ENCODE data around the gene GOPC.

Gene GOPC

DNA sequence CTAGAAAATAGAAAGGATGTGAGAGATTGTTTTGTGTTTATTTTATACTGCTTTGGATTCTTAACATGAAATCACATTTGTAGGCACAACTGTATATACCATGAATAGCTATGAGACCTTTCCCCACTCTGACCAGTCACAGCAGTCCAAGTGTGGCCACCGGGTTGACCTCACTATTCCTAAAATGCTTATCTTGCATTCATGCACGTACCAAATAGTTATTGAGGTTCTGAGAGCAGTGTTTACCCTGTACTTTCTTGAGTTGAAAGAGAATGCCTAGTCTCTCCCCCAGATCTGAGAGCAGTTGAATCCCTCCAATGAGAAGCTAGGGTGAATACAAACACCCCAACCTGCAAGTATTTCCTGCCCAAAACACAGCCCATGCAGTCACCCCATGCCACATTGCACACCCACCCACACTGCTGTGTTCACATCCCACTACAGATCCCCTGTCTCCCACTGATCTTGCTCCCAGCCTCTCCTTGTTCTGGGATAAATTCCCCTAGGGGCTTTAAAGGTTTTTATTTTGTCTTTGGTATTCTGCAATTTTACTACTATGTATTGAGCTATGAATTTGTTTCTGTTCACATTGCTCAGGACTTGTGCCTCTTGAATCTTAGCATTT is 51.6 kb downstream of the GOPC start:
- no peak for DNase-seq (ENCODE audit: low read depth)
- TF ChIP-seq, protein P1, sequence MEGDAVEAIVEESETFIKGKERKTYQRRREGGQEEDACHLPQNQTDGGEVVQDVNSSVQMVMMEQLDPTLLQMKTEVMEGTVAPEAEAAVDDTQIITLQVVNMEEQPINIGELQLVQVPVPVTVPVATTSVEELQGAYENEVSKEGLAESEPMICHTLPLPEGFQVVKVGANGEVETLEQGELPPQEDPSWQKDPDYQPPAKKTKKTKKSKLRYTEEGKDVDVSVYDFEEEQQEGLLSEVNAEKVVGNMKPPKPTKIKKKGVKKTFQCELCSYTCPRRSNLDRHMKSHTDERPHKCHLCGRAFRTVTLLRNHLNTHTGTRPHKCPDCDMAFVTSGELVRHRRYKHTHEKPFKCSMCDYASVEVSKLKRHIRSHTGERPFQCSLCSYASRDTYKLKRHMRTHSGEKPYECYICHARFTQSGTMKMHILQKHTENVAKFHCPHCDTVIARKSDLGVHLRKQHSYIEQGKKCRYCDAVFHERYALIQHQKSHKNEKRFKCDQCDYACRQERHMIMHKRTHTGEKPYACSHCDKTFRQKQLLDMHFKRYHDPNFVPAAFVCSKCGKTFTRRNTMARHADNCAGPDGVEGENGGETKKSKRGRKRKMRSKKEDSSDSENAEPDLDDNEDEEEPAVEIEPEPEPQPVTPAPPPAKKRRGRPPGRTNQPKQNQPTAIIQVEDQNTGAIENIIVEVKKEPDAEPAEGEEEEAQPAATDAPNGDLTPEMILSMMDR (IDR thresholded peaks at IDR 0.05; ENCODE audit: low read length, missing control alignments), result no peak
- H3K4me3 ChIP-seq (replicated peaks; ENCODE audit: low read depth, low read length), result no peak overlapping the region

DNA sequence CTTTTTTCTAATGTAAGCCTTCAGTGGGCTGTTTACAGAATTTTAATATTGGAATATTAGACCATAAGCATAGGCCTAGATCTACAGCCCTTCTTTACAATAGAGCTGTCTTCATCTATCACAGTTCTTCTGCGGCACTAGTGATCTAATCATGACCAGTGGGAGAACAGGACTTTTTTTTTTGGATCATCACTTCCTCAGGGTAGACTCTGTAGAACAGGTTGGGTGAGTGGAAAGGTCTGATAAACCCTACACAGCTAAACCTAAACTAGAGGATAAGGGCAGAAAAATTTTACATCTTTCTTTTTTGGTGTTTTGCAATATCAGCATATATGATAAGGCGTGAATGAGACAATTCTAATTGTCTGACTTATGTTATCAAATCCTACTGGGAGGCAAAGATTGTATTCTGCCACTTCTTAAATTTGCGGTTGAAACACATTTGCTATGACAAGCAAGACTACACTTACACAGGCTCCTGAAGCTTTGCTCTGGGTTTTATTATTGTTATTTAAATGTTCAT is 52.2 kb downstream of the GOPC start:
- no peak overlapping the region for H3K4me3 ChIP-seq (replicated peaks; ENCODE audit: low read depth, low read length)
- TF ChIP-seq, protein P1 (IDR thresholded peaks at IDR 0.05; ENCODE audit: low read length, missing control alignments), result no peak
- no peak for DNase-seq (ENCODE audit: low read depth)

DNA sequence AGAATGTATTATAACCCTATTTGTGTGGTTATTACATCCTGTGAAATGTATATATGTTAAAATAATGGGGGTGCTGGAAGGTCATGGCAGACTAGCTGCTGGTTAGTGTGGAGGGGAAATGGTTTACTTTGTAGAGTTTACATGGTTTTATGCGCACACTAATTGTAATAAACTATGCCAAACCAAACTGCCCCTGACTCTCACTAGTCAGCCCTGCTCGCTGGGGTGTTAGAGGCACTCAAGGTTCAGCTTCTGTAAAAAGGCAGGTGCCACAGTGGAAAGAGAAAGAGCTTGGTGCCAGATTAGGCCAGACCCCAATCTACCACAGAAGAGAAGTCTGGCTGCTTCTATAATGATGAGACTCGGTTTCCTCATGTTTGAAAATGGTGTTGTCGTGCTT is 52.7 kb downstream of the GOPC start:
- DNase-seq (ENCODE audit: low read depth), result no peak
- H3K4me3 ChIP-seq (replicated peaks; ENCODE audit: low read depth, low read length), result no peak overlapping the region
- TF ChIP-seq, protein P1 (IDR thresholded peaks at IDR 0.05; ENCODE audit: low read length, missing control alignments), result no peak

DNA sequence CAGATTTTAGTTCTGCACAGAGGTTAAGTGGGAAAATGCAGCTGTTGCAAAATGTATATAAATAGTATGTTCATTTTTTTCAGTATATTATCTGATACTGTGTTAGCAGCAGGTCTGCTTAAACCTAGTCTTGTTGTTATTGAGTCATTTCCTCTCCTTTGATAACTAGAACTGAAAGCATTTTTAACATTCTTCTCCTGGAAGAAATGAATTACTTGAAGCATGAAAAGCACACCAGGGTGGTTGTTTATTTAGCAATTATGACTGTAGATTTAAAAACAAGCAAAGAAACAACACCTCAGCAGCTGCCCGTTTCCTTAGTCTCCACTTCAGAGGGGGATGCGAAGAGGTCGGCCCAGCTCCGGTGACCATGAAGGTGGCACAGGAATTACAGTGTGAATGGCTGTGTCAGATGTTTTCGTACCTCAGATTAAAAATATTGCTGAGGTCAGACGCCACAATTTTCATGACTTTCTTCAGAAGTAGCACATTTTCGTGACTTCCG is 53.5 kb downstream of the GOPC start:
- peak; percentile 77 for DNase-seq (ENCODE audit: low read depth)
- H3K4me3 ChIP-seq (replicated peaks; ENCODE audit: low read depth, low read length), result peak overlapping the region; percentile 44
- TF ChIP-seq, protein P1 (IDR thresholded peaks at IDR 0.05; ENCODE audit: low read length, missing control alignments), result no peak

DNA sequence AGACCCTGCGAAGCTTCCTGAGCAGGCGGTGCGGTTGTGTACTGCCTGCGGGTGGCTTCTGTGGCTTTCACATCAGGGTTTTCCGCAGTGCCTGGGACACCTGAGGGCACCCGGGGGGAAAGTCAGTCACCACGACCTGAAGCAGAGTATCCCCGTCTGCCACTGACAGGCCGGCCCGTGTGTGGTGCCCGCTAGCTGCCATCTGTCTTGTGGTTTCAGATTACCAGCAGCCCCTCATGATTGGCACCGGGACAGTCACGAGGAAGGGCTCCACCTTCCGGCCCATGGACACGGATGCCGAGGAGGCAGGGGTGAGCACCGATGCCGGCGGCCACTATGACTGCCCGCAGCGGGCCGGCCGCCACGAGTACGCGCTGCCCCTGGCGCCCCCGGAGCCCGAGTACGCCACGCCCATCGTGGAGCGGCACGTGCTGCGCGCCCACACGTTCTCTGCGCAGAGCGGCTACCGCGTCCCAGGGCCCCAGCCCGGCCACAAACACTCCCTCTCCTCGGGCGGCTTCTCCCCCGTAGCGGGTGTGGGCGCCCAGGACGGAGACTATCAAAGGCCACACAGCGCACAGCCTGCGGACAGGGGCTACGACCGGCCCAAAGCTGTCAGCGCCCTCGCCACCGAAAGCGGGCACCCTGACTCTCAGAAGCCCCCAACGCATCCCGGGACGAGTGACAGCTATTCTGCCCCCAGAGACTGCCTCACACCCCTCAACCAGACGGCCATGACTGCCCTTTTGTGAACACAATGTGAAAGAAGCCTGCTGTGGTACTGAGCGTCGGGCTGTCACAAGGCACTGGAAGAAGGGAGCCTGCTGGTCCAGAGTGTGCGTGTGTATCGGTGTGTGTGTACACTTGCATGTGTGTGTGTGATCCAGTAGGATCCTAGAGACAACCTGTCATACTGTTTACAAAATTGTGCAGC is 54.4 kb downstream of the GOPC start:
- peak; percentile 50 for DNase-seq (ENCODE audit: low read depth)
- H3K4me3 ChIP-seq (replicated peaks; ENCODE audit: low read depth, low read length), result peak overlapping the region; percentile 44
- TF ChIP-seq, protein P1 (IDR thresholded peaks at IDR 0.05; ENCODE audit: low read length, missing control alignments), result no peak

DNA sequence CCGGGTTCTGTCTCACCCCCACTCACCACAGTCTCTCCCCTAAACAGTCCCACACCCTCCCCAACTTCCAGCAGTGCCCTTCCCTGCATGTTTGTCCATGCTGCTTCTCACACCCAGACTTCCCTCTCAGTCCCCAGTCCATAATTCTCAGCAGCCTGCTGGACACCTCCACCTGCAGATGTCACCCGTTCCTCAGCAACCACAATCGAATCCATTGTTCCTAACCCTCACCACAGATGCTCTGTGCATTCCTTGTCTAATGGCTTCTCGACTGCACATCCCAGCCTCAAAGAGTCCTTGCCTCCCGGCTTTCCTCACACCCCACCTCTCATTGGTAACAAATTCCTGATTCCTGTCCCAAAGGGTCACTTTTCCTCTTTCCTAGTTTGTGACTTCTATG is 55.6 kb downstream of the GOPC start:
- DNase-seq (ENCODE audit: low read depth), result no peak
- no peak overlapping the region for H3K4me3 ChIP-seq (replicated peaks; ENCODE audit: low read depth, low read length)
- TF ChIP-seq, protein P1 (IDR thresholded peaks at IDR 0.05; ENCODE audit: low read length, missing control alignments), result no peak

All from fibroblast of pulmonary artery (primary cell).